ENCODE data around the gene TENM4.

TENM4 gene

DNA sequence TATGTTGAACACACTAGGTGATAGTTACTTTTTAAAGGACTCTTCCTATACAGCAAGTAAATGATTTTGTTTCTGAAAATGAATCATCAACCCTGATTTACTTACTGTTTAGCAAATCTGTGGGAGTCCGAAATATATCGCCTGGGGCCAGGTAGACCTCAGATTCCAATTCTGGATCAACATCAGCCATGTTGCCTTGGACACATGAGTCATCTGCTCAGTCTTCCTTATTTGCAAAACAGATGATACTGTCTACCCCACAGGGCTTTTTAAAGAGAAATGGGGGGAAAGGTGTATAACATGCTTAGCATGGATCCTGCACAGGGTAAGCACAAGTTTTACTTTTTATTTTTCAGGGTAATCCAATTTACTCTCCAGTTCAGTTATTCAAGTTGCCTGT, 324.2 kb downstream of the TENM4 start:
- DNase-seq (ENCODE audit: insufficient read length, low spot score) (no peak), FAIRE-seq (no peak)
- TF ChIP-seq POLR2A (IDR thresholded peaks at IDR 0.05; ENCODE audit: low read depth, low read length), result no peak

DNA sequence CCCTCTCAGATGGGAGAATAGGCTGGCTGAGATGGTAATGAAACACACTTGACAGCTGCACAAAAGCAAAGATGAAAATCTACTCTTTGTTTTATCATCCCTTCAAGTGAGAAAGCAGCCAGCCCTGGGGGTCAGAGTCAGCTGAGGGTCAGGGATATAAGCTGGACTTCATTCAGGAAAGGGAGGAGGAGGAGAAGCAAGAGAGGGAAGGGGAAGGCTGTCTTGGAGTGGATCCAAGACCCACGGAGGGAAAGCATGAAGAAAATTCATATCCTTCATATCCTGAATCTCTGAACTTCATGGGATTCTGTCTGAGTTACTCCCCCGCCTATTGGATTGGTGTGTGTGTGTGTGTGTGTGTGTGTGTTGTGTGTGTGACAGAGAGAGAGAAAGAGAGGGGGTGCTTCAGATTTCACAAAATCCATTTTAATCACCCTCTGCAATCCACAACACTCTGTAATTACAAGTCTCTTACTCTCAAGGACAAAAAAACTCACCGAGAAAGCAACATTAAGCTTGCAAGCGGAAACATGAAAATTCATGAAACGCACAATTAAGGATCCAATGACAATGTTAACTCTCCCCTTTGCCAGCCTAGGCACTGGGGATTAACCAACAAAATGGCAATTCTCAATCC, 327.7 kb downstream of the TENM4 start:
- no peak for TF ChIP-seq POLR2A (IDR thresholded peaks at IDR 0.05; ENCODE audit: low read depth, low read length)
- FAIRE-seq (no peak), DNase-seq (ENCODE audit: insufficient read length, low spot score) (no peak)

- no peak for TF ChIP-seq POLR2A (IDR thresholded peaks at IDR 0.05; ENCODE audit: low read depth, low read length)
- FAIRE-seq (no peak), DNase-seq (ENCODE audit: insufficient read length, low spot score) (no peak)
Observed at GRCh38 chr11:79110796-79111195, 330.0 kb downstream of the TENM4 start.

GRCh38 chr11:79110321-79110720, 330.5 kb downstream of the TENM4 start:
- TF ChIP-seq POLR2A (IDR thresholded peaks at IDR 0.05; ENCODE audit: low read depth, low read length), result no peak
- no peak for DNase-seq (ENCODE audit: insufficient read length, low spot score)

GRCh38 chr11:79108851-79109250, 332.0 kb downstream of the TENM4 start:
- DNase-seq (ENCODE audit: insufficient read length, low spot score) (no peak), FAIRE-seq (no peak)
- no peak for TF ChIP-seq POLR2A (IDR thresholded peaks at IDR 0.05; ENCODE audit: low read depth, low read length)

More at GRCh38 chr11:79110321-79110720, 330.5 kb downstream of the TENM4 start:
- no peak for FAIRE-seq

- no peak for FAIRE-seq
- DNase-seq (ENCODE audit: insufficient read length, low spot score), result no peak
- no peak for TF ChIP-seq POLR2A (IDR thresholded peaks at IDR 0.05; ENCODE audit: low read depth, low read length)
Observed at GRCh38 chr11:79102840-79103239, 338.0 kb downstream of the TENM4 start.

DNA sequence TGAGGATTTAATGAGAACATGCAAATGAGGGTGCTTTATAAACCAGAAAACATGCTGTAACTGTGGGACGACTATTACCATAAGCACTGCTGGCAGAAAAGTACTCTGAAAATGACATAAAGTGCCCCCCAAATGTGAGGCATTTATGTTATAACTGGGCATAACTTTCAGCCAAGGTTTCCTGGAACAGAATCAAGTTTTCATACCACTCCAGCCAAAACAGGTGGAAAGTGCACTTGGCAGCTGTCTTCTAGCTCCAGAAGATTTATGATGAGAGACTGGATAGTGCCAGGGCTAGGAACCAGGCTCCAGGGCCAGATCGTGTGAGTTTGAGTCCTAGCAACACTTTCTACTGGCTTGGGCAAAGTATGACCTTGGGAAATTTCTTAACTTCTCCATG, 339.2 kb downstream of the TENM4 start:
- DNase-seq (ENCODE audit: insufficient read length, low spot score) (no peak), FAIRE-seq (no peak)
- no peak for TF ChIP-seq POLR2A (IDR thresholded peaks at IDR 0.05; ENCODE audit: low read depth, low read length)

GRCh38 chr11:79100093-79100910, 340.5 kb downstream of the TENM4 start:
- no peak for TF ChIP-seq POLR2A (IDR thresholded peaks at IDR 0.05; ENCODE audit: low read depth, low read length)
- DNase-seq (ENCODE audit: insufficient read length, low spot score), result peak; percentile 80
- FAIRE-seq, result no peak

- TF ChIP-seq POLR2A (IDR thresholded peaks at IDR 0.05; ENCODE audit: low read depth, low read length), result no peak
- FAIRE-seq (no peak), DNase-seq (ENCODE audit: insufficient read length, low spot score) (no peak)
Observed at GRCh38 chr11:79098146-79098545, 342.7 kb downstream of the TENM4 start.

- FAIRE-seq (no peak), DNase-seq (ENCODE audit: insufficient read length, low spot score) (no peak)
- TF ChIP-seq POLR2A (IDR thresholded peaks at IDR 0.05; ENCODE audit: low read depth, low read length), result no peak
Observed at GRCh38 chr11:79097246-79097875, 343.5 kb downstream of the TENM4 start.

- no peak for FAIRE-seq
- TF ChIP-seq POLR2A (IDR thresholded peaks at IDR 0.05; ENCODE audit: low read depth, low read length), result no peak
- no peak for DNase-seq (ENCODE audit: insufficient read length, low spot score)
Observed at GRCh38 chr11:79095424-79095823, 345.4 kb downstream of the TENM4 start.

DNA sequence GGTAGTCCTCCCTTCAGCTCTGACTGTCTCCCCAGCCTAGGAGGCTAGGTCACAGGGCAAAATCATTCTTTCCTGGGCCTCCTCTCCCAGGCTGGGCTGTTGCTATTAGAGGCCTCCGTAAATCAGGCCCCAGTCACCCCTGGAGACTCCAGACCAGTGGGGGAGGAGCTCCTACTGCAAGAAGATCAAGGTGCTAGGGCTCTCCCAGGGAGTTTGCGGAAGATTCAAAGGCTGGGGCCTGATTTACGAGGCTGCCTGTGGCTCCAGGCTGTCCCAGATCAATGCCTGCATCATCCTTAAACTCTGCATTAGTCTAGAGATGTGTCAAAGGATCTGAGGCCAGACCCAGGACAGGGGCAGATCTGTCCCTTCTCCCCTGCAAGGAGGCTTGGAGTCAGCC, 346.2 kb downstream of the TENM4 start:
- no peak for TF ChIP-seq POLR2A (IDR thresholded peaks at IDR 0.05; ENCODE audit: low read depth, low read length)
- no peak for FAIRE-seq
- no peak for DNase-seq (ENCODE audit: insufficient read length, low spot score)

- FAIRE-seq (no peak), DNase-seq (ENCODE audit: insufficient read length, low spot score) (peak; percentile 59)
- no peak for TF ChIP-seq POLR2A (IDR thresholded peaks at IDR 0.05; ENCODE audit: low read depth, low read length)
Observed at GRCh38 chr11:79092791-79093353, 348.0 kb downstream of the TENM4 start.

GRCh38 chr11:79090191-79090705, 350.6 kb downstream of the TENM4 start:
- DNase-seq (ENCODE audit: insufficient read length, low spot score), result no peak
- FAIRE-seq, result no peak
- no peak for TF ChIP-seq POLR2A (IDR thresholded peaks at IDR 0.05; ENCODE audit: low read depth, low read length)

Measured in H54 (cell line).